Measurements from ENCODE around the gene EYA2.

EYA2 gene

DNA sequence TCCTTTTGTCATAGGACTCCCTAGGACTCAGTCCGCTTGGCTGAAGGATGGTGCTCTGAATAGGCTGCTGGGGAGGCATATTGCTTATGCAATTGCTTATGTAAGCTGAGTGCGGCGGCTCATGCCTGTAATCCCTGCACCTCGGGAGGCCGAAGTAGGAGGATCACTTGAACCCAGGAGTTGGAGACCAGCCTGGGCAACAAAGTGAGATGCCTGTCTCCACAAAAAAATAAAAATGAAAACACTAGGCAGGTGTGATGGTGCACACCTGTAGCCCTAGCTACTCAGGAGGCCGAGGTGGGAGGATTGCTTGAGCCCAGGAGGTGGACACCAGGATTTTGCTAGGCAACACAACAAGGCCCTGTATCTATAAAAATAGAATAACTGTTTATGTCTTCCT is 81.3 kb downstream of the EYA2 start:
- Histone ChIP-seq H3K36me3 (ENCODE audit: control insufficient read depth, insufficient read depth, low read length) (no peaks in the 10 kb centered on the region), H3K27me3 (replicated peaks; ENCODE audit: control insufficient read depth, insufficient read depth, low read length, poor library complexity, severe bottlenecking) (no peaks in the 10 kb centered on the region), H3K4me3 (ENCODE audit: insufficient read depth, low read depth, low read length, poor library complexity, severe bottlenecking) (no peak overlapping the region), H3K4me1 (ENCODE audit: control insufficient read depth, insufficient read depth, low read length, poor library complexity, severe bottlenecking) (no peaks in the 10 kb centered on the region), H3K27ac (ENCODE audit: insufficient read depth, low read length, poor library complexity, severe bottlenecking) (no peak overlapping the region), H3K9me3 (ENCODE audit: control insufficient read depth, low read length) (no peaks in the 10 kb centered on the region)
- no peak for DNase-seq

DNA sequence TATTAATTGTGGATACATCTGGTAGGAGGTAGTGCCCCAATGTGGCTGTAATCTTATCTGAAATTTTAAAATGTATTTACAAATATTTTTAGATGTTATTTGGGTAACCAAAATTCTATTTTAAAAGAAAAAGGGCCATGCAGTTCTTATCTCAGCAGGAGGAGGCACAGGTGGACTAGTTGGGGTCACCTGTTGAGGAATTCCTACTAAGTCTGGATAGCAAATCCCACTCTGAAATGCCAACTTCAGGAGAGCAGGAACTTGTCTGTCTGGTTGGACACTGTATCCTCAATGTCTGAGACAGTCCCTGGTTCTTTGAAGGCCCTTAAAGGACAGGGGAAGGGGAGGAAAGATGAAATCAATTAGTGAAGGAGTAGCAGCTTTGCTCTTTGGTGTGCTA is 82.6 kb downstream of the EYA2 start:
- Histone ChIP-seq H3K36me3 (ENCODE audit: control insufficient read depth, insufficient read depth, low read length) (no peaks in the 10 kb centered on the region), H3K27me3 (replicated peaks; ENCODE audit: control insufficient read depth, insufficient read depth, low read length, poor library complexity, severe bottlenecking) (no peaks in the 10 kb centered on the region), H3K9me3 (ENCODE audit: control insufficient read depth, low read length) (no peaks in the 10 kb centered on the region), H3K4me1 (ENCODE audit: control insufficient read depth, insufficient read depth, low read length, poor library complexity, severe bottlenecking) (no peaks in the 10 kb centered on the region), H3K27ac (ENCODE audit: insufficient read depth, low read length, poor library complexity, severe bottlenecking) (no peak overlapping the region), H3K4me3 (ENCODE audit: insufficient read depth, low read depth, low read length, poor library complexity, severe bottlenecking) (no peak overlapping the region)
- DNase-seq, result no peak

GRCh38 chr20:46977909-46978588 is 83.4 kb downstream of the EYA2 start:
- H3K4me1 ChIP-seq (ENCODE audit: control insufficient read depth, insufficient read depth, low read length, poor library complexity, severe bottlenecking), result no peaks in the 10 kb centered on the region

GRCh38 chr20:46978951-46979491 is 84.4 kb downstream of the EYA2 start:
- DNase-seq, result no peak
- Histone ChIP-seq H3K36me3 (ENCODE audit: control insufficient read depth, insufficient read depth, low read length) (no peaks in the 10 kb centered on the region), H3K27me3 (replicated peaks; ENCODE audit: control insufficient read depth, insufficient read depth, low read length, poor library complexity, severe bottlenecking) (no peaks in the 10 kb centered on the region), H3K27ac (ENCODE audit: insufficient read depth, low read length, poor library complexity, severe bottlenecking) (no peak overlapping the region), H3K4me1 (ENCODE audit: control insufficient read depth, insufficient read depth, low read length, poor library complexity, severe bottlenecking) (no peaks in the 10 kb centered on the region), H3K9me3 (ENCODE audit: control insufficient read depth, low read length) (no peaks in the 10 kb centered on the region), H3K4me3 (ENCODE audit: insufficient read depth, low read depth, low read length, poor library complexity, severe bottlenecking) (no peak overlapping the region)

More at GRCh38 chr20:46977909-46978588, 83.4 kb downstream of the EYA2 start:
- no peaks in the 10 kb centered on the region for H3K36me3 ChIP-seq (ENCODE audit: control insufficient read depth, insufficient read depth, low read length)
- no peak for DNase-seq
- no peak overlapping the region for H3K27ac ChIP-seq (ENCODE audit: insufficient read depth, low read length, poor library complexity, severe bottlenecking)
- no peaks in the 10 kb centered on the region for H3K27me3 ChIP-seq (replicated peaks; ENCODE audit: control insufficient read depth, insufficient read depth, low read length, poor library complexity, severe bottlenecking)
- H3K9me3 ChIP-seq (ENCODE audit: control insufficient read depth, low read length), result no peaks in the 10 kb centered on the region
- no peak overlapping the region for H3K4me3 ChIP-seq (ENCODE audit: insufficient read depth, low read depth, low read length, poor library complexity, severe bottlenecking)

- H3K27ac ChIP-seq (ENCODE audit: insufficient read depth, low read length, poor library complexity, severe bottlenecking), result no peak overlapping the region
- H3K36me3 ChIP-seq (ENCODE audit: control insufficient read depth, insufficient read depth, low read length), result no peaks in the 10 kb centered on the region
- no peak for DNase-seq
- no peaks in the 10 kb centered on the region for H3K4me1 ChIP-seq (ENCODE audit: control insufficient read depth, insufficient read depth, low read length, poor library complexity, severe bottlenecking)
- no peaks in the 10 kb centered on the region for H3K27me3 ChIP-seq (replicated peaks; ENCODE audit: control insufficient read depth, insufficient read depth, low read length, poor library complexity, severe bottlenecking)
- H3K9me3 ChIP-seq (ENCODE audit: control insufficient read depth, low read length), result no peaks in the 10 kb centered on the region
- H3K4me3 ChIP-seq (ENCODE audit: insufficient read depth, low read depth, low read length, poor library complexity, severe bottlenecking), result no peak overlapping the region
Measured at GRCh38 chr20:46979603-46980241, 85.1 kb downstream of the EYA2 start.

DNA sequence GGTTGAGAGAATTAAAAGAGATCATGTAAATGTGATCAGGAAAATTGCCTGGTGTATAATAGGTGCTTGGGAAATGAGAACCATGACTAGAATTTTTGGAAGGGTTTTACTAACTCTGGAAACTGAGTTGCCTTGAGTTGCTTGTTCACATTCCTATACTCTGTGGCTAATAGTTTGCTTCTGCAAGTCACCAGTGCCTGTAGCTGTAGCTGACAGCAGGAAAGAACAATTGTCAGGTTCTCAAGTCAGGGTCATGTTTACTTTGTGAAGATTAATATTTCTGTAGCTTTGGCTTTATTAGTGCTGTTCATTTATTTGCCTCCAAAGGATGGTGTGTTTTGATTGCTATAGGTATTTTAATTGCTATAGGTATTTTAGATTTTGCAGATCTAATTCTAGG is 86.5 kb downstream of the EYA2 start:
- no peak overlapping the region for H3K4me3 ChIP-seq (ENCODE audit: insufficient read depth, low read depth, low read length, poor library complexity, severe bottlenecking)
- DNase-seq, result no peak
- H3K27ac ChIP-seq (ENCODE audit: insufficient read depth, low read length, poor library complexity, severe bottlenecking), result no peak overlapping the region
- H3K4me1 ChIP-seq (ENCODE audit: control insufficient read depth, insufficient read depth, low read length, poor library complexity, severe bottlenecking), result no peaks in the 10 kb centered on the region
- H3K36me3 ChIP-seq (ENCODE audit: control insufficient read depth, insufficient read depth, low read length), result no peaks in the 10 kb centered on the region
- H3K9me3 ChIP-seq (ENCODE audit: control insufficient read depth, low read length), result no peaks in the 10 kb centered on the region
- no peaks in the 10 kb centered on the region for H3K27me3 ChIP-seq (replicated peaks; ENCODE audit: control insufficient read depth, insufficient read depth, low read length, poor library complexity, severe bottlenecking)

GRCh38 chr20:46983466-46983865 is 88.8 kb downstream of the EYA2 start:
- Histone ChIP-seq H3K27ac (ENCODE audit: insufficient read depth, low read length, poor library complexity, severe bottlenecking) (no peak overlapping the region), H3K4me3 (ENCODE audit: insufficient read depth, low read depth, low read length, poor library complexity, severe bottlenecking) (no peak overlapping the region), H3K4me1 (ENCODE audit: control insufficient read depth, insufficient read depth, low read length, poor library complexity, severe bottlenecking) (no peaks in the 10 kb centered on the region), H3K9me3 (ENCODE audit: control insufficient read depth, low read length) (no peaks in the 10 kb centered on the region), H3K36me3 (ENCODE audit: control insufficient read depth, insufficient read depth, low read length) (no peaks in the 10 kb centered on the region), H3K27me3 (replicated peaks; ENCODE audit: control insufficient read depth, insufficient read depth, low read length, poor library complexity, severe bottlenecking) (no peaks in the 10 kb centered on the region)
- DNase-seq, result no peak

DNA sequence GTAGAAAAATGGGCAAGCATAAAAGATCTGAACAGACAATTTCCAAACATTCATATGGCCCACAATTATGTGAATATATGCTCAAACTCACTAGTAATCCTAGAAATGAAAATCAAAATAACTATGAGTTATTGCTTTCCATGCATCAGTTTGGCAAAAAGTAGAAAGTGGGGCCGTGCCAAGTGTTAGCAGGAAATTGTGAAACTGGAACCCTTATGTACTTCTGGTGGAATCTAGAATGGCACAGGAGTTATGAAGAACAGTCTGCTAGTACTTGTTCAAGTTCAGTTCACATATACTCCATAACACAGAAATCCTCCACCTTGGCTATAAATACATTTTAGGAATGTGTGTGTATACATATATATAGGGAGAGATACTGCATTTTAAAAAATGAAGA is 89.8 kb downstream of the EYA2 start:
- Histone ChIP-seq H3K36me3 (ENCODE audit: control insufficient read depth, insufficient read depth, low read length) (no peaks in the 10 kb centered on the region), H3K9me3 (ENCODE audit: control insufficient read depth, low read length) (no peaks in the 10 kb centered on the region), H3K27ac (ENCODE audit: insufficient read depth, low read length, poor library complexity, severe bottlenecking) (no peak overlapping the region), H3K4me1 (ENCODE audit: control insufficient read depth, insufficient read depth, low read length, poor library complexity, severe bottlenecking) (no peaks in the 10 kb centered on the region), H3K4me3 (ENCODE audit: insufficient read depth, low read depth, low read length, poor library complexity, severe bottlenecking) (no peak overlapping the region), H3K27me3 (replicated peaks; ENCODE audit: control insufficient read depth, insufficient read depth, low read length, poor library complexity, severe bottlenecking) (no peaks in the 10 kb centered on the region)
- no peak for DNase-seq

DNA sequence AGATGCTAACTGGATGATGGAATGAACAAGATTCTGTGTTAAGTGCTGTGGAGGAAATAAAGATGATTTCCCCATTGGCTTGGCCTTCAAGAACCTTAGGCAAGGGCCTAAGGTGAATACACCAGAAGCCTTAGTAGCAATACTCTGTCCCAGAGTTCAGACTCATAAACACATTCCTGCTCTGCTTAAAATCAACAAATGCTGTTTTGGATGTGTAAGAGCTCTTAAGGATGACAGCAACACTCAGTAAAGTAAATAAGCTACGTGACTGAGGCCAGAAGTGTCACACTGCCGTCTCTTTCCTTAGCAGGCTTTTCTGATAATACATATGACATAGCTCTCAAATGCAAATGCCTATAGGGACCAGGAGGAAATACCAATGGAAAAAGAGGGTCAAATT is 90.6 kb downstream of the EYA2 start:
- no peaks in the 10 kb centered on the region for H3K4me1 ChIP-seq (ENCODE audit: control insufficient read depth, insufficient read depth, low read length, poor library complexity, severe bottlenecking)
- no peak overlapping the region for H3K4me3 ChIP-seq (ENCODE audit: insufficient read depth, low read depth, low read length, poor library complexity, severe bottlenecking)
- DNase-seq, result no peak
- no peaks in the 10 kb centered on the region for H3K36me3 ChIP-seq (ENCODE audit: control insufficient read depth, insufficient read depth, low read length)
- no peaks in the 10 kb centered on the region for H3K9me3 ChIP-seq (ENCODE audit: control insufficient read depth, low read length)
- no peak overlapping the region for H3K27ac ChIP-seq (ENCODE audit: insufficient read depth, low read length, poor library complexity, severe bottlenecking)
- no peaks in the 10 kb centered on the region for H3K27me3 ChIP-seq (replicated peaks; ENCODE audit: control insufficient read depth, insufficient read depth, low read length, poor library complexity, severe bottlenecking)

DNA sequence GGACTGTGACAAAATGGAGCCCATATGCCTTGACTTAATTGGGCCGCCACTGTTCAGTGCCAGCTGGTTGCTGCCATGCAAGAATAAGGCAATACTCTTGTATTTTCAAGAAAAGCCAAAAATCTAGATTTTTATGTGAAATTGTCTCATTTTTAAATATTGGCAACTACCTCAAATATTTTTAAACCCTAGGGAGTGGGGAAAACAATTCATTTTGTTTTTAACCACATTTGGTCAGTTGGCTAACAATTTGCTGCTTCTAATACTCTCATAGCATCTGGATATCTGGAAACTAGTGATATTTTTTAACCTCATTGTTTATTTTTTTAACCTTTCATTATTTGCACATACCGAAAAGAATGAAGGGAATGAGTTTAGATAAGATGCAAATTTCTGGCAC is 91.0 kb downstream of the EYA2 start:
- no peaks in the 10 kb centered on the region for H3K27me3 ChIP-seq (replicated peaks; ENCODE audit: control insufficient read depth, insufficient read depth, low read length, poor library complexity, severe bottlenecking)
- no peak overlapping the region for H3K27ac ChIP-seq (ENCODE audit: insufficient read depth, low read length, poor library complexity, severe bottlenecking)
- H3K4me1 ChIP-seq (ENCODE audit: control insufficient read depth, insufficient read depth, low read length, poor library complexity, severe bottlenecking), result no peaks in the 10 kb centered on the region
- no peaks in the 10 kb centered on the region for H3K9me3 ChIP-seq (ENCODE audit: control insufficient read depth, low read length)
- no peak overlapping the region for H3K4me3 ChIP-seq (ENCODE audit: insufficient read depth, low read depth, low read length, poor library complexity, severe bottlenecking)
- no peak for DNase-seq
- no peaks in the 10 kb centered on the region for H3K36me3 ChIP-seq (ENCODE audit: control insufficient read depth, insufficient read depth, low read length)

All from effector memory CD4-positive, alpha-beta T cell (primary cell).